Stimulated activated CD4-positive, alpha-beta T cell treated with anti-CD3 and anti-CD28 coated beads, Interleukin-15, amount 100 ng/mL, for 24 hours (primary cell): ENCODE data around the gene SLC4A1.

Experiments used
- DNase-seq: peaks from one replicate; pipeline ENCODE4 v3.0.0-alpha.2; 2020

SLC4A1 gene

DNA sequence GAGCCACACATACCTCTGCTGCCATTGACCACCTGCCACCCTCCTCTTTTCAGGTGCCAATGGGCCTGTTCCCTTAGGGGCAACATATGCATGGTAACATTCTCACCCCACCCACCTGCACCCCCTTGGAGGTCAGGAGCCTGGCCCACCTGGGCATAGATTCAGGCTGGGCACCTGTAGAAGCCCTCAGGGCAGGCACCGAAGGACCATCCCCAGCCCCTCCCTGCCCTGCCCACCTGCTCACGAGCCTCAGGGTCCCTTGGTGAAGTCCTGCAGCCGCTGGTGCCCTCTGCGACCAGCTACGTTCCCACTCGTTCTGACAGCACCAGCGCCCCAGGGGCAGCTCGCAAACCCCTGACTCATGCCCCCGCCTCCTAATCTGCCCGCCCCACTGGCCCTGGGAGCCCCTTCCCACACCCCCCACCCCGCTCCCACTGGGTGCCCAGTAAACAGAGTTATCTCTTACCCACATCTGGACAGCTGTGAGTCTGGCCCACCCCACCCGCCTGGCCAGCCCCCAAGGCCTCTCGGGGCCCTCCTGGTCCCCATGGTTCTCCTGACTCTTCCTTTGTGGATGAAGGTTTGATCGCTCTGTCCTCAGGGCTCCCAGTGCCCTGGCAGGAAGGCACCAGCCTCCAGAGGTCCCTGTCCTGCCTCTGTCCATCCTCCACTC, at the start of gene SLC4A1:
Gene SLC4A1 (minus strand): TSS at position 318 of the 673 bp plus-strand sequence. CDS start 5,269 bp downstream, outside the sequence.
- no peak for DNase-seq

DNA sequence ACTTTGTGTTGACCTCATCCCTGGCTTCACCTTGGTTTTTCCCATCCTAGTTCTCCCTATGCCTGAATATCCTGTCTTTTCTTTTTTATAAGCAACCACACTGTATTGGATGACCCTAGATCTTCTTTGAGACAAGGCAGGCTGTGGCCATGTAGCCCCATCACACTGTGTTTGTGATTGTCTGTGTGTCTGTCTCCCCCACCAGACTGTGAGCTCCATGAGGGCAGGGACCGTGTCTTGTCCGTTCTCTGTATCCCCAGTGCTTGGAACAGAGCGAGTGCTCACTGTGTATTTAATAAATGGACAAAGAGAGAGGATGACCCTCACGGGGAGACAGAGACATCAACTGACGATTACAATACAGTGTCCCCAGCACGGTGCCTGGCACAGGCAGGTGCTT, 49.6 kb upstream of the SLC4A1 start:
- DNase-seq, result no peak

DNA sequence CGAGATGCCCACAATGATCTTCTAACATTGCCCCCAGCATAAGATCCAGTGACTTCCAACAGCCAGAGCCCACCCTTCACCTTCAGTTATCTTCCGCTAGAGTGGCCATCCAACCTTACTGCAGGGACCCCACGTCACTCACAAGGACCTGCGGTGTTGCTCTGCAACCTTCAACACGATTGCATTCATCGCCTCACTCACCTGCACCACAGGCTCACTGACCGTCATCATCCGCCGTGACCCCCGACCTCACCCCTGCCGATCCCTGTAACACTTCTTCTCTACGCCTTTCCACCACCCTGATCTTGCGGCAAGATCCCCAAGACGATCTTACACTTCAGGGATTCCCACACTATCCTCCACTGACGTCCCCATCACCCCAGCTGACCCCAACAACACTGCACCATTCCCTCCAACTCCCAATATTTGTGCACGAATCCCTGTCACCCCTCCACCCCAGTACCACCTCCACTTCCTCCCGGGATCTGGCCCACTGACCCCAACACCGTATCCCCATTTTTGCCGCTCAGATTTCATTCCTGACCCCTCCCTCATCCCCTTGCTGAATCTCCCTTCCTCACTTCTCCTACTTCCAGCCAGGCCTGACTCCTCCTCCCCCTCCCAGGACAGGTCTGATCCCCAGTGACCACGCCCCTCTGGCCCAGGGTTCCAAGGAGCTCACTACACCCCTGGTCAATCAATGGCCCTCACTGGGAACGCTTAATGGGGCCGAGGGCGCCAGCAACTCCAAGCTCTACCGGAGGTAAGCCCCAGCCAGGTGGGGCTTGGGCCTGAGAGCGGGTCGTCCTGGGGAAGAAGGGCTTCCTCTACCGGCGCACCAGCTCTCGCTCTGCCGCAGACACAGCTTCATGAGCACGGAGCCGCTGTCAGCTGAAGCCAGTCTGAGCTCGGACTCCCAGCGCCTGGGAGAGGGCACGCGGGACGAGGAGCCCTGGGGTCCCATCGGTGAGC, 48.1 kb upstream of the SLC4A1 start:
- no peak for DNase-seq

DNA sequence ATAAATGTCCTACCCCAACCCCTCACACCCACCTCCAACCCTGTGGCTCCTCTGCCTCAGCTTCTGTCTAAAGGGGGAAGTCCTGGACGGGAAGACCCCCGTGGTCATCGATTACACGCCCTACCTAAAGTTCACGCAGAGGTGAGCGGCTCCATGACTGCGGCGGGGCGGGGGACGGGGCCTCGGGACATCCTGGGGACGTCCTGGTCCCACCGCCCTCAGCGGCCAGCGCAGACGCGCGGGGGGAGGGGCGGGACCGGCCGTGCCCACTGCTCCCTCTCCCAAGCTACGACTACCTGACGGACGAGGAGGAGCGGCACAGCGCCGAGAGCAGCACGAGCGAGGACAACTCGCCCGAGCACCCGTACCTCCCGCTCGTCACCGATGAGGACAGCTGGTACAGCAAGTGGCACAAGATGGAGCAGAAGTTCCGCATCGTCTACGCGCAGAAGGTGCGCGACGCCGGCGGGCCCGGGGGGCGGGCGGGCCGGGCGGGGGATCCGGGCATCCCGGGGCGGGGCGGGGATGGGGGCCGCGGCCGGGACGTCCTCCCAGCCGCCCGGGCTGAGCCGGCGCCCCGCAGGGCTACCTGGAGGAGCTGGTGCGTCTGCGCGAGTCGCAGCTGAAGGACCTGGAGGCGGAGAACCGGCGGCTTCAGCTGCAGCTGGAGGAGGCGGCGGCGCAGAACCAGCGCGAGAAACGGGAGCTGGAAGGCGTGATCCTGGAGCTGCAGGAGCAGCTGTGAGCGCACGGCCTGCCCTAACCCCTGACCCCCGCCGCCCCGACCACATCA, 47.1 kb upstream of the SLC4A1 start:
- DNase-seq, result peak; percentile 73

DNA sequence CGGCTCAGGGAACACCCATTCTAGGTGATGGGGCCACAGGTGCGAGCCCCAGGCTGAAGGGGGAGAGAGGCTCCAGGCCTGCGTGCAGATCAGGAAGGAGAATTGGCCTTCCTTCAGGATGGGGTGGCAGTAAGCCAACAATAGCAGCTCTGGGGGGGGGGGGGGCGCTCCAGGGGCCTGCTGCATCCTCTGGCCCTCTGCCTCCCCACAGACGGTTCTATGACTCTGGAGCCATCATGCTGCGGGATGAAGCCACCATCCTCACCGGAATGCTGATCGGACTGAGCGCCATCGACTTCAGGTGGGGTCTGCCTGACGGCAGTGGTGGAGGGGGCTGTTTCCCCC, 46.6 kb upstream of the SLC4A1 start:
- DNase-seq, result no peak

DNA sequence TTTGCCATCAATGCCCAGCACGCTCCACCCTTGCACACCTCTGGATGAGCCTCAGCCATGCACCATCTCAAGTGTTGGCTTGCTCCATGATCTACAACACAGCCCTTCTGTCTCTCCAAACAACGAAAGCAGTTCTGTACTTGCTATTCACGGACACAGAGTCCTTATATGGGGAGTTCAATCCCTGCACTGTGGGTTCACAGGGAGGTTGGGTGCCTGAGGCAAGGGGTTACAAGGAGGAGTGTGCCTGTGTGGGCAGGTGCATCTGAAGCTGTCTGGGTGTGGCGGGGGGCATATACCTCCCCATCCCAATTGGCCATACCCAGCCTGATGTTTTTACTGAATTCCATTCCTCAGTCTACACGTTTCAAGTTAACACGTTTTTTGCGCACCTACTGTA, 46.1 kb upstream of the SLC4A1 start:
- DNase-seq, result no peak

DNA sequence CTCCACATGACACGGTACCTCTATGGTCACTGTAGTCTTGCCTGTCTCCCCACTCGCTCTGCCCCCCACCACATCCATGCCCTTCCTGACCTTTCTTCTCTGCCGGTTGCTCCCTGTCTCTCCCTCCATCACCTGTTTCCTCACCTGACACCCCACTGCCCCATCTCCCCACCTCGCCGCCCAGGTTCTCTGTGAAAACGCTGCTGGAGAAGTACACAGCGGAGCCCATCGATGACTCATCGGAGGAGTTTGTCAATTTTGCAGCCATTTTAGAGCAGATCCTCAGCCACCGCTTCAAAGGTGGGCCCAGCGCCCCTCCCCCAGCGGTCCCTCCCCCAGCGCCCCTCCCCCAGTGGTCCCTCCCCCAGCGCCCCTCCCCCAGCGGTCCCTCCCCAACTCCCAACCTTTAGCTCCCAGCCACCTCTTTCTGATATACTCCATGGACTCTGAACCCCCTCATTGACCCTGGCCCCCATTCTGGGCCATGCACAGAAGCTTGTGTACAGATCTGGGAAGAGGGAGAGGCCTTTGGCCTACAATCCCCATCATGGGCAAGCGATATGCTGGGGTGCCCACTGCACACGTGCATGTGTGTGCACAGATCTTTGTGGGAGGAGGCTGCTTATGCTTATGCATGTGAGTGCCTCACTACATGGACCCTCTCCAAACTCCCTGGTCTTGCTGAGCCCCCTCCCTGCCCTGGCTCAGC, 44.6 kb upstream of the SLC4A1 start:
- DNase-seq, result no peak

DNA sequence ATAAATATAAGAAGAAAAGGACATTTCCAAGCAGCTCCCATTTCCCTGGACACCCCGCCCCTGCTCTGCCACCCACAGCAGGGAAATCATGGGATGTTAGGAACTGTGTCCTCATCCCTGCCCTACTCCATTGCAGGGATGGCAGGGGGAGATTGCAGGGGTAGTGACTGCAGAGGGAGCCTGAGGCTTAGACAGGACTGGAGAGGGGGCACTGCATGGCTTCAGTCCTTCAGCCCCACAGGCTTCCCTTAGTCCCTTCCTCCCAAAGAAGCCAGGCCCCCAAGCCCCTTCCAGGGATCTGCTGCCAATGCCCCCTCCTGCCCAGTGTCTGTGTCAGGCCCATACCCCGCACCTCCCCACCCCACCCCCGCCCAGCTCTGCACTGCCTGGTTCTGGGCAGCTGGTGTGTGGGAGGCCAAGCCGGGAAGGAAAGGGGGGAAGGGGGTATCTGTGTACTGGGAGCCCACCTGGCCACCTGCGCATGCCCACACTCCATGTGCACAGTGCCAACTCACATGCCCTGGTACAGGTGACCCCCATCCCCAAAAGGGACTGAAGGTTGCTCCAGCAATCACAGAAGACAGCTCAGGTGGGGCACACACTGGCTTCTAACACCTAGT, 43.7 kb upstream of the SLC4A1 start:
- DNase-seq, result no peak

DNA sequence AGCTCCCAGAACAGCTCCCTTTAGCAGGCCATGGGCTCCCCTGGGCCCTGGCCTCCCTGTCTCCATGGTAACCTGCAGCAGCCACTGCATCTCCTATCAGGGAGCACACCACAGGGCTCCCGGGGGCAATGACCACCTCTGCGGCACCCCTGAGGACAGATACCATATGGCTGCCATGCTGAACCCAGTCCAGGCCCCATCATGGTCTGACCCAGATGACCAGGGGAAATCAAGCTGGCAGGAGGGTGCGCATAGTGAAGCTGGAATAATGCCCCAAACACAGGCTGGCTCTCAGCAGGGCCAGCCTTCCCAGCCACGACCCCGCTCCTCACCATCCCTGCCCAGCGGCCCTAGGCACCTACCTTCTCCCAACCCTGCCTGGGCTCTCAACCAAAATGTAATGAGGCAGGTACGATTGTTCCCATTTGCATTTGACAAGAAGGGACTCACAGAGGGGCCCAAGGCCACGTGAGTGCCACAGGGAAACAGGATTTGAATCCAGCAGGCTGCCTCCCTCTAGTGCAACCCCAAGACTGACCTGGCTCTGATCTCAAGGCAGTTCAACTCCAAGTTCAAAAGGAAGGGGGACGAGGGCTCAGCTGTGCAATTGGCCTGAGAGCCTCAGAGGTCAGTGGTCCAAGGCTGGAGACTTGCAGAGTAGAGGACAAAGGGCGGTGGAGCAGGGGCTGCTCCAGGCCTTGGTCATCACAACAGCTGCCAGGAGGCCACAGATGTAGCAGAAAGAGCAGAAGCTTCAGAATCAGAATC, 42.9 kb upstream of the SLC4A1 start:
- DNase-seq, result no peak

DNA sequence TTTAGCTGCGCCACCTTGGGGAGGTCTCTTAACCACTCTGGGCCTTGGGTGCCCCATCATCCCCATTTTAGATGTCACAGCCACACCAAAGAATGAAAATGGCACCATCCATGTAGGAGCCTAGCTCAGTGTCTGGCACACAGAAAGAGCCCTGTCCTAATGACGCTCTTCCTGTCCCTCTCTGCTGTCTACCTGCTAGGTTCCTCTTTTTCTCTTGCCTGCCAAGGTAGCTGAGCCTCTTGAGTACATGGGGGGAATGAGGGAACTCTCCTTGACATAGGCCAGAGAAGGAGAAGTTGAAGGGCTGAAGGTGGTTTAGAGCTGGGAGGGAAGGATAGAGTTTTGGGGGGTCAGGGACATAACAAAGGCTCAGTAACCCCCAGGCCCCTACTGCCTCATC, 42.3 kb upstream of the SLC4A1 start:
- no peak for DNase-seq

DNA sequence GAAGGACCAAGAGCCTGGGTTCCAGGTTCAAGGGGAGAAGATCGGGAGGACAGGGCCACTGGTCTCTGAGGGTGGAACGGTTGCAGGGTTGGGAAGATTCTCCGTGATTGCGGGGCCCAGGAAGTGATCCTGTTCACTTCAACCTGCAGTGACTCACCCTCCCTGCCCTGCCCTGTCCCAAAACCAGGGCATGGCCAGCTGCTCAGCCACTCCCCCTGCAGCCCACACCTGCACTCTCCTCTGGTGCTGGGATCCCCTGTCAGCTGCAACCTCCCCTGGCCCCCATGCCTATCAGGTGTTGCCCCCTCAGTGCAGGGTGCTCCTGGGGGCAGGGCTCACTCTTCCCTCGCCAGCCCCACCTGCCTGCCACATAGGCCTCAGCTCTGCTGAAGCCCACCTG, 41.5 kb upstream of the SLC4A1 start:
- no peak for DNase-seq

DNA sequence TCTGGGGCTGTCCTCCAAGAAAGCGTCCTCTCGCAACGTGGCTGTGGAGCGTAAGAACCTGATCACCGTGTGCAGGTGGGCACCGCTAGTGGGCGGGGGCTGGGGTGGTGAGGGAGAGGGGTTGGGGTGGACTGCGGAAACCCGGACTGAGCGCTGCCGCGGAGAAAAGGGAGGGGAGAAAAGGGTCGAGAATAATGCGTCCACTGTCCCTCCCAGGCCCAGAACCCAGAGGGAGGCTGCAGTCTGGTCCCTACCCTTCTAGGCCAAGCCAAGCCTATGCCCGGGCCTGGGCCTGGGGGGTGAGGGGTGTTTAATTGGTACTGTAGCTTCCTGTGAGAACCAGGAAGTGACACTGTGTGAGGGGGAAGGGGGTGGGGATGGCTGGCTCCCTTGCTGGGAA, 40.9 kb upstream of the SLC4A1 start:
- DNase-seq, result no peak

DNA sequence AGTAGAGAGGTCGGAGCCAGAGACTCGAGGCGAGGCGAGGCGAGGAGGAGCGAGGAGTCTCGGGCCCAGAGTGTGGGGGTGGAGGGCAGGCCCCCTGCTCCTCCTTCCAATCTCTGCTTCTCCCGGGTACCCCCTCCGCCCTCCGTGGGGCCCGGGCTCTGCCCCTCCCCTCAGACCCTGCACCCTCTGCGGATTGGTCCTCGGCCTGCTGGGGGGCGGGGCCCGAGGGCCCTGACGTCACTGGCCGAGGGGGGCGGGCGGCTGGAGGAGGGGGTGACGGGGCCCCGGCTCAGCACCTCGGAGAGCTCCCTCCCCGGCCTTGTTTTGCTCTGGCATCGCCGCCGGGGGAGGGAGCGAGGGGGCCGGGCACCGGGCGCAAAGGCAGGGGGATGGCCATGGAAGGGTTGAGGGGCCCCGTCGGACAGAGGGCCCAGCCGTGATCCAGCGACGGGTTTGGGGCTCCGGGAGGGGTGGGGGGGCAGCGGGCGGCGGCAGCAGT, 40.4 kb upstream of the SLC4A1 start, which contains the start of gene RUNDC3A:
Gene RUNDC3A (plus strand): TSS at position 282 of the 499 bp plus-strand sequence. CDS start 232 bp downstream, outside the sequence.
- peak; percentile 87 for DNase-seq

DNA sequence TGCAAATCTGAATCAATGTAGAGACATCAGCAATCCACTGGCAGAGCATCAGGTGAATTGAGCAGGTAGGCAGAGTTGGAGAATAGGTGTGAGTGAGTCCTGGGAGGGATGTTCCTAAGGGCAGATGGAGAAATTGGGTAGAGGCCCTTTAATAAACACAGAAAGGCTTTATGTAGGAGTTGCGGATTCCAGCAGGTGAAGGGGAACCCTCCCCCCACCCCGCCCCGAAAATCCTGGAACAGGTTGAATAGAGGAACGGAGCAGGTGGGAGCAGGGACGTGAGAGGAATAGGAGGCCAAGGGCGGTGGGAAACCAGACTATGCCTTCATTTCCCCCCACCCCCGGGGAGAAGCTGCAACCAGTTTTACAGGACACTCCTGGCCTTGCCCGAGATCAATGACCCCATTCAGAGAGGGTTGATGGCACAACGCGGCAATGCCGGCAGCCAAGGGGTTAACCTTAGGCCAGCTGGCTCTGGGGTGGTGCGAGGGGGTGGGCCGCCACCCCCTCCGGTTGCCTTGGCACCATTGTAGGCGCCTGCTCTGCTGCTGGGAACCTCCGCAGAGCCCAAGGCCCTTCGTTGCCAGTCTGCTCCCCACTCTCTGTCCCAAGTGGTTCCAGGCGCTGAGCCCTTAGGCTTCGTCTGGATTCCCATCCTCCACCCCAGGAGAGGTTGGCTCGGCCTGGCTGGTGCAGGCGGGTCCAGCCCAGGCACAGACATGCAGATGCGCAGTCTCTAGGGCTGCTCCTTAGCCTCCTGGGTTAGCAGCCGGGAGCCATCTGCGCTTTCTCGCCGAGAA, 39.7 kb upstream of the SLC4A1 start:
- no peak for DNase-seq

DNA sequence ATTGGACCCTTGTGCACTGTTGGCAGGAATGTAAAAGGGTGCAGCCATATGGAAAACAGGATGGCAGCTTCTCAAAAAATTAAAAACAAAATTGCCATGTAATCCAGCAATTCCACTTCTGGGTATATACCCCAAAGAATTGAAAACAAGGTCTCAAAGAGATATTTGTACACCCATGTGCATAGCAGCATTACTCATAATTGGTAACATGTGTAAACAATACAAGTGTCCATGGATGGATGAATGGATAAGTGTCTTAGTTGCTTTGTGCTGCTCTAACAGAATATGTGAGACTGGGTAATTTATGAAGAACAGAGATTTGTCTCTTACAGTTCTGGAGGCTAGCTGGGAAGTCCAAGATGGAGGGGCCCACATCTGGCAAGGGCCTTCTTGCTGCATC, 36.7 kb upstream of the SLC4A1 start:
- no peak for DNase-seq

DNA sequence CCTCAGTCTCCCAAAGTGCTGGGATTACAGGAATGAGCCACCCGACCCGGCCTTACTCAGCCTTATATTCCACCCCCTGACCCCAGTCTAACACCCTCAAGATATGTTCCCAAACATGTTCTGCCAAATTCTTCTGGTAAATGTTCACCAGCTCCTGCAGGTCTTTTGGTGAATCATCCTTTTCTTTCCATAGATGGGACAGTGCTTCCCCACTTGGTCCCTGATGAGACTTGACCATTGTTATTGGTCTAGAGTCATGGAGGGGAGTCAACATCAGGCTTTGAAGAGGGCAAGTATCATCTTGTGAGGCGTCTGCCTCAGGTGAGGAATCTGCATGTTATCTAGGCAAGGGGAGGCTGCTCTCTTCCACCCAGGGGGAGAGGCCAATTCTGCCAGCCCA, 30.0 kb upstream of the SLC4A1 start:
- no peak for DNase-seq

DNA sequence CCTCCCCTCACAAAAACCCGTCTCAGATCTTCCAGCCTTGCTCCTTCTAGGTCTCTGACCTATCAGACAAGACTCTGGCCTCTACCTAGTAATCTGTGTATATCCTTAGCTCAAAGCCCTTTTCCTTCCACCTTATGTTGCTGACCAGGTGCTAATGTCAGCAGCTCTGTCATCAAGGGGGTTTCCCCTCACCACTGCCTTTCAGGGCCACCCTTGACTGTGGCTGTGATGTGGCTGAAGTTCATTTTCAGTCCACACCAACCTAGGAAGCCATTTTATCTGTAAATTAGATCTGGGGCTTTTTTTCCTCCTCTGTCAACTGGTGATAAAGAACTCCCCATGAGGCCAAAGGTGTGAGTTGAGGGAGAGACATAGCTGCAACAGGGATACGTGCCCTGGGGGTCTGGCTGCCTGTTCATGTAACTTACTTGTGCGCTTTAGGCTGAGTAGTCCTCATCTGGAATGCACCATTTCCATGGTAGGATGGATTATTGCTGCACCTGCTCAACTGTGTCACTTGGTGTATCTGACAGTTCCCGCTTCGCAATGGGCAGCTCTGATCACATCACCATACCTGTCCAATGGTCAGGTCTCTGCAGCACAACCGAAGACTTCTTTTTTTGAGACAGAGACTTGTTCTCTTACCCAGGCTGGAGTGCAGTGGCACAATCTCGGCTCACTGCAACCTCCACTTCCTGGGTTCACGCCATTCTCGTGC, 25.7 kb upstream of the SLC4A1 start:
- no peak for DNase-seq

DNA sequence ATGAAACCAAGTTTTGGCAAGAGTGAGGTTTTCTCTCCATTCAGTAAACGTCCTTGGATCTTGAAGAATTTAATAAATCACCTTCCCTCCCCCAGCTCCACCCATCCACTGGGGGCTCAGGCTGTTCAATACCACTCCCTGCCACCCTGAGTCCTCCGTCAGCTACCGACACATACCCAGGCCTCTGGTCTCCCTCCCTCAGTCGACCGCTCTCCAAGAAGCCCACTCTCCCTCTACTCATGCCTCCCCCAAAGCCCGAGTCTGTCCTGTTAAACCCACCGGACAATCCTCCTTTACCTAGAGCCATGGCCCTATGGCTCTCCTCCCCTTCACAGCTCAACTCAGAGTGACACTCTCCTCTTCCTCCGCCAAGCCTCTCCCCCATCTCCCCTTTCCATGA, 19.7 kb upstream of the SLC4A1 start:
- DNase-seq, result no peak

DNA sequence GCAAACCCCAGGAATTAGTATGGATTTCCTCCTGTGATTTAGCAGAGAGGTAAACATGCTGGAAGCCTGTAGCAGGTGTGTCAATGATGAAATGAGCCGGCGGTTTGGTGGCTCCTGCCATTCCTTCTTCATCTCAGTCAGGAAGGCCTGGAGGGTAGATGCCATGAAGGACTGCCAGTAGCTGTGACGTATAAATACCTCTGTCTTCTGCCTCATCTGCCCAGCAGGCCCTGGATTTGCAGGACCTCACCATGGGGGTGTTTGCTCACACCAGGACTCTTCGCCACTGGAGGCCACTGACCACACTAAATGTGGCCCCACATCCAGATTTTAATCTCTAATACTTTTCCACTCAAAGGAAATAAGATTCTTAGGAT, 16.1 kb upstream of the SLC4A1 start:
- DNase-seq, result no peak
